ENCODE data around the gene ADGRL3.

ADGRL3 gene

GRCh38 chr4:62004881-62005280 is 804.8 kb downstream of the ADGRL3 start:
- DNase-seq (ENCODE audit: low spot score in 2 of 2) (no peak), ATAC-seq (no peak)
- Mint-ChIP-seq H3K4me1 (no peaks in the 10 kb centered on the region), H3K9me3 (peaks cover 17% of the 10 kb centered on the region), H3K36me3 (no peaks in the 10 kb centered on the region), H3K4me3 (no peak overlapping the region), H3K27ac (no peak overlapping the region)

DNA sequence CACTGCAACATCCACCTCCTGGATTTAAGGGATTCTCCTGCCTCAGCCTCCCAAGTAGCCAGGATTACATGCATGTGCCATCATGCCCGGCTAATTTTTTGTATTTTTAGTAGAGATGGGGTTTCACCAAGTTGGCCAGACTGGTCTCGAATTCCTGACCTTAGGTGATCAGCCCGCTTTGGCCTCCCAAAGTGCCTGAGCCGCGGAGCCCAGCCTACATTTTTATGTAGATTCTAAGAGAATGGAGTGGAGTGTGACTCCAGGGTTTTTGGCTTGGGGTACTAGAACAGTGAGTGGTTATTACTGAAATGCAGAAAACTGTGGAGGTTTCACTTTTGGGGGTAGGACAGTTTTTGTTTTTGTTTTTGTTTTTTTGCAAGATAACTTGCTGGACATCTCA is 806.0 kb downstream of the ADGRL3 start:
- ATAC-seq (no peak), DNase-seq (ENCODE audit: low spot score in 2 of 2) (no peak)
- H3K27ac Mint-ChIP-seq: no peak overlapping the region
- no peaks in the 10 kb centered on the region for H3K4me1 Mint-ChIP-seq
- H3K36me3 Mint-ChIP-seq: no peaks in the 10 kb centered on the region
- no peak overlapping the region for H3K4me3 Mint-ChIP-seq
- peaks cover 20% of the 10 kb centered on the region for H3K9me3 Mint-ChIP-seq

GRCh38 chr4:62015043-62015739 is 815.1 kb downstream of the ADGRL3 start:
- H3K4me3 Mint-ChIP-seq: no peak overlapping the region
- H3K4me1 Mint-ChIP-seq: no peaks in the 10 kb centered on the region
- DNase-seq (ENCODE audit: low spot score in 2 of 2) (no peak), ATAC-seq (no peak)
- peaks cover 34% of the 10 kb centered on the region for H3K9me3 Mint-ChIP-seq
- H3K36me3 Mint-ChIP-seq: no peaks in the 10 kb centered on the region
- no peak overlapping the region for H3K27ac Mint-ChIP-seq

DNA sequence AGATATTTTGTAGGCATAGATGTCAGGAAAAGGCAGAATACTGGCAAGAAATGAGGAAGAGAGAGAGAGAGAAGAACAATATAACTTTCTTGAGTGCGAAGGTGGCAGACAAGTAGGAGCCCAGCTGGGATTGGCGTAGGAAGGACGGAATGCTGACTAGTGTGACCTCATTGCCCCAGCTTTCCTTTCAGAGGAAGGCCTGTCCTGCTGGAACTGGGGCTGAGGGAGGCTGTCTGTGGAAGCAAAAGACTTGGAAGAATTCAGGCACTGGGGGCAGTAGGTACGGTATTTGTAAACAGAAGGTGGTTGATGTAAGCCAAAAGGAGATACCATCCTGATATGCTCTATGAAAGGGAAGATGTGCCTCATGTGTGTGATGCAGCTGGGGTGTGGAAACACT is 818.4 kb downstream of the ADGRL3 start:
- ATAC-seq: no peak
- H3K9me3 Mint-ChIP-seq: peaks cover 24% of the 10 kb centered on the region
- no peaks in the 10 kb centered on the region for H3K4me1 Mint-ChIP-seq

GRCh38 chr4:62023633-62024032 is 823.5 kb downstream of the ADGRL3 start:
- peaks cover 8% of the 10 kb centered on the region for H3K9me3 Mint-ChIP-seq
- no peaks in the 10 kb centered on the region for H3K4me1 Mint-ChIP-seq
- no peaks in the 10 kb centered on the region for H3K36me3 Mint-ChIP-seq
- DNase-seq (ENCODE audit: low spot score in 2 of 2): no peak
- no peak for ATAC-seq
- H3K4me3 Mint-ChIP-seq: no peak overlapping the region
- H3K27ac Mint-ChIP-seq: no peak overlapping the region

More for the DNA sequence above, 818.4 kb downstream of the ADGRL3 start:
- H3K36me3 Mint-ChIP-seq: no peaks in the 10 kb centered on the region
- no peak overlapping the region for H3K27ac Mint-ChIP-seq
- no peak overlapping the region for H3K4me3 Mint-ChIP-seq
- no peak for DNase-seq (ENCODE audit: low spot score in 2 of 2)

DNA sequence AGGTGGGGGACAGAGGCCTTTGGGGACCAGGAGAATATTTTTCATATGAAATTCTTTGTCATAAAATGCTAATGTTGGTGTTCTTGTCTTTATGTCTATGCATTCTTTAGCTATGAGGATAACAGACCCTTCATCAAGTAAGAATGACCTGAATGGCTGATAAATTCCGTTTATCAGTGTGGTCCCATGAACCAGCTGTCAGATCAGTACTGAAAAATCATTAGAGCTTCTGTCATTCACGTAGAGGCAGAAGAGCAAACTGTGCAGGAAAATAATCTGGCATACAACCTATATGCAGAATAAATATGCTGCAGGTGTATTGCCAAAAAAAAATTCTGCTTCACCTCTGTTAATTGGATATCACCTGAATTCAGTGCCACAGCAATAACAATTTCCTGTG is 828.6 kb downstream of the ADGRL3 start:
- Mint-ChIP-seq H3K4me1 (no peaks in the 10 kb centered on the region), H3K27ac (no peak overlapping the region), H3K4me3 (no peak overlapping the region), H3K9me3 (peaks cover 14% of the 10 kb centered on the region), H3K36me3 (no peaks in the 10 kb centered on the region)
- DNase-seq (ENCODE audit: low spot score in 2 of 2) (no peak), ATAC-seq (no peak)

- Mint-ChIP-seq H3K9me3 (peaks cover 14% of the 10 kb centered on the region), H3K4me1 (no peaks in the 10 kb centered on the region)
Measured at GRCh38 chr4:62030958-62031357, 830.8 kb downstream of the ADGRL3 start.

GRCh38 chr4:62037571-62037970 is 837.4 kb downstream of the ADGRL3 start:
- no peaks in the 10 kb centered on the region for H3K4me1 Mint-ChIP-seq
- ATAC-seq: no peak
- no peak for DNase-seq (ENCODE audit: low spot score in 2 of 2)
- peaks cover 25% of the 10 kb centered on the region for H3K9me3 Mint-ChIP-seq
- no peak overlapping the region for H3K27ac Mint-ChIP-seq
- H3K36me3 Mint-ChIP-seq: no peaks in the 10 kb centered on the region
- H3K4me3 Mint-ChIP-seq: no peak overlapping the region

More at GRCh38 chr4:62030958-62031357, 830.8 kb downstream of the ADGRL3 start:
- Mint-ChIP-seq H3K4me3 (no peak overlapping the region), H3K36me3 (no peaks in the 10 kb centered on the region), H3K27ac (no peak overlapping the region)
- ATAC-seq (no peak), DNase-seq (ENCODE audit: low spot score in 2 of 2) (no peak)

- H3K4me3 Mint-ChIP-seq: no peak overlapping the region
- H3K4me1 Mint-ChIP-seq: no peaks in the 10 kb centered on the region
- no peak overlapping the region for H3K27ac Mint-ChIP-seq
- peaks cover 5% of the 10 kb centered on the region for H3K9me3 Mint-ChIP-seq
- H3K36me3 Mint-ChIP-seq: no peaks in the 10 kb centered on the region
- ATAC-seq: no peak
- DNase-seq (ENCODE audit: low spot score in 2 of 2): no peak
Measured at GRCh38 chr4:62051332-62051731, 851.2 kb downstream of the ADGRL3 start.

- no peak overlapping the region for H3K4me3 Mint-ChIP-seq
- H3K4me1 Mint-ChIP-seq: no peaks in the 10 kb centered on the region
- no peak for ATAC-seq
- H3K9me3 Mint-ChIP-seq: peaks cover 10% of the 10 kb centered on the region
- no peak overlapping the region for H3K27ac Mint-ChIP-seq
- no peaks in the 10 kb centered on the region for H3K36me3 Mint-ChIP-seq
- DNase-seq (ENCODE audit: low spot score in 2 of 2): no peak
Measured at GRCh38 chr4:62053974-62054373, 853.8 kb downstream of the ADGRL3 start.

- DNase-seq (ENCODE audit: low spot score in 2 of 2) (no peak), ATAC-seq (no peak)
- H3K9me3 Mint-ChIP-seq: peaks cover 10% of the 10 kb centered on the region
- H3K4me3 Mint-ChIP-seq: no peak overlapping the region
- no peaks in the 10 kb centered on the region for H3K4me1 Mint-ChIP-seq
- H3K36me3 Mint-ChIP-seq: no peaks in the 10 kb centered on the region
- no peak overlapping the region for H3K27ac Mint-ChIP-seq
Measured at GRCh38 chr4:62057031-62057430, 856.9 kb downstream of the ADGRL3 start.

DNA sequence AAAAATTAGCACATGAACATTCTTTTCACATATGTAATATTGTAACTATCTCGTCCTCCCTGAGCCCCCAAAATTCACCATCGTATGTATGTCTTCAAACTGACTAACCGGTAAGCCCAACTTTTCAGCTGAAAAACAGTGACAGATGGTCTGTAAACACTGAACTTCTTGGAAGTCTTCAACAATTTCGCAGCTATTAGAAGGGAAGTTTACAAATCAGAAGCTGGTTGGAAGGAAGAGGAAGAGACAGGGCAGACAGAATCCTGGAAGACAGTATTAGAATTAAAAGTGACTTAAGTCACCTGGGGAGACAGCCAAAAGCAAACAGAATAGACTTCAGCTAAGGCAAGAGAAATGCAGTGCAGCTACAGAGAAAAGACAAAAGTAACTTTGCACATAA is 858.4 kb downstream of the ADGRL3 start:
- Mint-ChIP-seq H3K36me3 (no peaks in the 10 kb centered on the region), H3K4me1 (no peaks in the 10 kb centered on the region), H3K9me3 (peaks cover 14% of the 10 kb centered on the region), H3K4me3 (no peak overlapping the region), H3K27ac (no peak overlapping the region)
- no peak for DNase-seq (ENCODE audit: low spot score in 2 of 2)
- no peak for ATAC-seq

DNA sequence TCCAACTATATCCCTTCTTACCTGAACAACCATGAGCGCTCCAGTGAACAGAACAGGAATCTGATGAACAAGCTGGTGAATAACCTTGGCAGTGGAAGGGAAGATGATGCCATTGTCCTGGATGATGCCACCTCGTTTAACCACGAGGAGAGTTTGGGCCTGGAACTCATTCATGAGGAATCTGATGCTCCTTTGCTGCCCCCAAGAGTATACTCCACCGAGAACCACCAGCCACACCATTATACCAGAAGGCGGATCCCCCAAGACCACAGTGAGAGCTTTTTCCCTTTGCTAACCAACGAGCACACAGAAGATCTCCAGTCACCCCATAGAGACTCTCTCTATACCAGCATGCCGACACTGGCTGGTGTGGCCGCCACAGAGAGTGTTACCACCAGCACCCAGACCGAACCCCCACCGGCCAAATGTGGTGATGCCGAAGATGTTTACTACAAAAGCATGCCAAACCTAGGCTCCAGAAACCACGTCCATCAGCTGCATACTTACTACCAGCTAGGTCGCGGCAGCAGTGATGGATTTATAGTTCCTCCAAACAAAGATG is 870.2 kb downstream of the ADGRL3 start:
- no peaks in the 10 kb centered on the region for H3K4me1 Mint-ChIP-seq
- no peak overlapping the region for H3K27ac Mint-ChIP-seq

DNA sequence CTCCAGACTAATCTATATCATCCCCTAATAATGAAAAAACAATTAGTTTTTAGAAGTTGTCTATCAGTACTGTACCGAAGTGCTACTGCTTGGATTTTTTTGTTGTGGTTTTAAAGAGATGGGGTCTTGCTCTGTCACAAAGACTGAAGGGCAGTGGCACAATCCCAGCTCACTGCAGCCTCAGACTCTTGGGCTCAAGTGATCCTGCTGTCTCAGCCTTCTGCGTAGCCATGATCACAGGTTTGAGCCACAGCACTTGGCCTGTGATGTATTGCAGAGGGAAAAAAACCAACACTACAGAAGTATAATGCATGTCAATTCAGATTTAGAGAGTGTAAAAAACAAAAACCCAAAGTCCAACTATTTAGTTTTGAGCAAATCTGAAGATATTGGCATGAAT is 875.0 kb downstream of the ADGRL3 start:
- Mint-ChIP-seq H3K27ac (no peak overlapping the region), H3K4me1 (no peaks in the 10 kb centered on the region), H3K9me3 (peaks cover 6% of the 10 kb centered on the region), H3K36me3 (no peaks in the 10 kb centered on the region), H3K4me3 (no peak overlapping the region)
- DNase-seq (ENCODE audit: low spot score in 2 of 2): no peak
- ATAC-seq: no peak

More for the DNA sequence above, 870.2 kb downstream of the ADGRL3 start:
- Mint-ChIP-seq H3K36me3 (no peaks in the 10 kb centered on the region), H3K9me3 (peaks cover 7% of the 10 kb centered on the region), H3K4me3 (no peak overlapping the region)
- no peak for ATAC-seq
- no peak for DNase-seq (ENCODE audit: low spot score in 2 of 2)

DNA sequence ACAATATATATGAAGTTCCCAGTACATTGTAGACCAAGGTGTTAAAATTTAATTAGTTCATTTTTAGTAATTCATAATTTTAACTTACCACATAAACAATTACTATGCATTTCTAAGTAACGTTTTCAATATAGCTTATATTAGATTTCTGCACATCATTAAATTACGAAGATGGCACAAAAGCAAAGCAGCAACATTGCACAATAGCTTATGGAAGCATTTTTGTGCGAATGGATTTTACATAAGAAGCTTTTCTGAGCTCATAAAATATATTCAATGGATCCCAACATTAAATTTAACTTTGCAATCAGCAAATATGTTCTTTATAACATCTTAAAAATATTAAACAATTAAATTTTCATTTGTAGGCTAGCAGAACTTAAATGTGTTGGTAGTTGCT is 875.4 kb downstream of the ADGRL3 start:
- H3K36me3 Mint-ChIP-seq: no peaks in the 10 kb centered on the region
- H3K27ac Mint-ChIP-seq: no peak overlapping the region
- H3K9me3 Mint-ChIP-seq: peaks cover 6% of the 10 kb centered on the region

DNA sequence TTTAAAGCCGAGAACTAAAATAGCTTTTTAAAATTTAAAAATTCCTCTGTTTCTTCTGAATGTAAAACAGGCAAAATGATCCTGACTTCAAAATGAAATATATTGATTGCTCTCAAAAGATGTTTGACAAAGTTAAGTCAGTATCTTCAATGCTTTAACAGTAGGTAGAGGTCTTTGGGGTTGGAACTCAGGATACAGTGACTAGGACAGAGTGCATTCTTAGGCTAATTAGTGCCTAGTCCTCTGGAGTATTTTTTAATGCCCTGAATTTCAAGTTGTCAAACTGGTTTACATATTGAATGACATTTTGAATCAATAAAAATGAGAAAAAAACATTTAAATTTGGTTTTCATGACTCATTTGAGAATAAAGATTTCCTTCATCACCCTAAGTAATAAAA is 877.3 kb downstream of the ADGRL3 start:
- DNase-seq (ENCODE audit: low spot score in 2 of 2): no peak
- no peak overlapping the region for H3K27ac Mint-ChIP-seq
- H3K9me3 Mint-ChIP-seq: peaks cover 5% of the 10 kb centered on the region
- no peak overlapping the region for H3K4me3 Mint-ChIP-seq
- H3K36me3 Mint-ChIP-seq: no peaks in the 10 kb centered on the region
- ATAC-seq: no peak
- H3K4me1 Mint-ChIP-seq: no peaks in the 10 kb centered on the region

More for the DNA sequence above, 875.4 kb downstream of the ADGRL3 start:
- Mint-ChIP-seq H3K4me3 (no peak overlapping the region), H3K4me1 (no peaks in the 10 kb centered on the region)
- ATAC-seq (no peak), DNase-seq (ENCODE audit: low spot score in 2 of 2) (no peak)

Measured in stimulated activated effector memory CD8-positive, alpha-beta T cell treated with anti-CD3 and anti-CD28 coated beads, Interleukin-12 subunit alpha, Interleukin-12 subunit beta, amount 100 ng/mL, for 72 hours (primary cell).